RPMI7951 (cell line): ENCODE results near the gene TBL1Y. TPM values are rescaled to one million over a fixed set of nuclear protein-coding genes. Genes with fewer than 3 reads are reported as not detected.
"Not testable (repeated sequence)": the region's sequence is repeated elsewhere in the genome, so short reads cannot be mapped to it uniquely, and the experiment has no call there.

Source experiments
- DNase-seq: peaks from one replicate; pipeline ENCODE4 v3.0.0-alpha.2; 2012; ENCODE audit warnings: low read depth
- total RNA-seq: library from RNA; depleted of rRNA; stranded (reverse); fragments of >200 nt; shearing (Covaris generic); gene quantifications from 2 replicates; pipeline ENCODE4 v1.2.3, GENCODE V29; 2014; rRNA removed

The TBL1Y gene
- total RNA-seq, 1 experiment from 2014 or later: not detected

DNA sequence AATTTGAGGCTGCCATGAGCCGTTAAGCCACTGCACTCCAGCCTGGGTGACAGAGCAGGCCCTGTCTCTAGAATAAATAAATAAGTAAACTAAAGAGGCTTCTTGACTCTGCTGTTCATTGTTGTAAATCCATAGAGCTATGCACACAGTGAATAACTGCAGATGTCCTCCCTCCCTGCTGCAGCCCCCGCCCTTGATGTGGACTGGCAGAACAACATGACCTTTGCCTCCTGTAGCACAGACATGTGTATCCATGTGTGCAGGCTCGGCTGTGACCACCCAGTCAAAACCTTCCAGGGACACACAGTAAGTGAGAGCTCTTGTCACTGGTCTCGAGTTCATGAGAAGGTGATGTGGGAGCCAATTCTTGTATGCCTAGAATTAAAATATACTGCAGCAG lies 170.1 kb downstream of the TBL1Y start:
- DNase-seq: not testable (repeated sequence)

GRCh38 chrY:7085606-7086005 lies 175.1 kb downstream of the TBL1Y start:
- DNase-seq: no peak

- DNase-seq: no peak
Measured at GRCh38 chrY:7092836-7093235, 182.3 kb downstream of the TBL1Y start.

GRCh38 chrY:7094365-7094764 lies 183.9 kb downstream of the TBL1Y start:
- DNase-seq: no peak

GRCh38 chrY:7097021-7097420 lies 186.5 kb downstream of the TBL1Y start:
- DNase-seq: no peak

DNA sequence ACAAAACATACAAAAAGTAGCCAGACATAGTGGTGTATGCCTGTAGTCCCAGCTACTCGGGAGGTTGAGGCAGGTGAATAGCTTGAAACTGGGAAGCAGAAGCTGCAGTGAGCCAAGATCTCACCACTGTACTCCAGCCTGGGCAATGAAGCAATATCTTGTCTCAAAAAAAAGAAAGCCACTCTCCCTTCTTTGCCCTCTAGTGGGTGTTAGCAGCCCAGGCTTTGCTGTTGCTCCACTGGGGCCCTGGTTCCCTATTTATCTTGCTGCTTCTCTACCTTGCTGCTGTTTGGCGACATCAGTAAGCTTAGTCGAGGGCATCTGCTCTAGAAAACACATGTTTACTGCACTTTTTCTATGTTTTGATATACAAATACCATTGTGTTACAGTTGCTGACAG lies 189.2 kb downstream of the TBL1Y start:
- no peak for DNase-seq

- DNase-seq: no peak
Measured at GRCh38 chrY:7102680-7103079, 192.2 kb downstream of the TBL1Y start.

DNA sequence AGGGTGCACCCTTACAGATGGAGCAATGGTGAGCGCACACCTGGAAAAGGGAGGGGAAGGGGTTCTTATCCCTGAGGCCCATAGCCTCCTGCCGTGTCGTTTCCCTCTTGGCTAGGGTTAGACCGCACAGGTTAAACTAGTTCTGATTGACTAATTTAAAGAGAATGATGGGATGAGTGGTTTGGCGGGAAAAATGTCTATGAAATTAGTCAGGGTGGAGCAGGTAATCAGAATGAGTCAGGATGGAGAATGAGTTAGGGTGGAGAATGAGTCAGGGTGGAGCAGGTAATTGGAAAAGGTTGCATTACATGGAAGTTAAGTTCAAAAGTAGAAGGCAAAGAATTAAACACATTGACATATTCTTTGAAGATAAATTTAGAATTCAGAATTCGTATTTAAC lies 196.7 kb downstream of the TBL1Y start:
- DNase-seq: no peak

- DNase-seq: no peak
Measured at GRCh38 chrY:7110086-7110485, 199.6 kb downstream of the TBL1Y start.

- DNase-seq: no peak
Measured at GRCh38 chrY:7115871-7116270, 205.4 kb downstream of the TBL1Y start.

GRCh38 chrY:7122202-7122601 lies 211.7 kb downstream of the TBL1Y start:
- no peak for DNase-seq

- DNase-seq: no peak
Measured at GRCh38 chrY:7125136-7126056, 214.9 kb downstream of the TBL1Y start.

GRCh38 chrY:7128211-7128610 lies 217.7 kb downstream of the TBL1Y start:
- DNase-seq: no peak

Other genes with a start within 250 kb of the TBL1Y start
- gene AMELY, start 1.1 kb downstream of the TBL1Y start, total RNA-seq: not detected in 2 replicates